Caco-2 (cell line): ENCODE results near the gene RAD51B. TPM values are rescaled to one million over a fixed set of nuclear protein-coding genes. Genes with fewer than 3 reads are reported as not detected.

Experiments used
- BruUV-seq: library from RNA; stranded (reverse); fragments of 400-500 nt; replicated peaks from 2 replicates; lab custom pipeline; 2021; lab: Mats Ljungman, UMichigan
- CTCF ChIA-PET: fragments of 300-600 bp; sonication (Branson Sonifier 250); formaldehyde crosslinking; loops from one replicate; lab custom pipeline; 2022; ENCODE audit warnings: antibody characterized with exemption; lab: Charles Lee
- POLR2A ChIA-PET: fragments of 300-600 bp; sonication (Branson Sonifier 250); formaldehyde crosslinking; loops from one replicate; lab custom pipeline; 2022; ENCODE audit warnings: antibody characterized with exemption; lab: Charles Lee
- DNase-seq, 2 experiments: peaks; one replicate each; pipeline versions ENCODE4 v3.0.0 to v3.0.0-alpha.2; 2020 to 2022
- H3K27me3 ChIP-seq: replicated peaks from 2 replicates; pipeline ENCODE4 v1.6.0; 2011; ENCODE audit warnings: low read length; ENCODE audit not compliant: control insufficient read depth, insufficient read depth
- H3K36me3 ChIP-seq: 2 replicates; pipeline ENCODE4 v1.5.1; 2011; ENCODE audit warnings: low read length; ENCODE audit not compliant: control insufficient read depth, insufficient read depth
- H3K4me1 ChIP-seq: fragments of 250-450 bp; sonication (Bioruptor Pico); 2 replicates; pipeline ENCODE4 v1.5.1; 2020; ENCODE audit warnings: mild to moderate bottlenecking
- H3K4me3 ChIP-seq: 2 replicates; pipeline ENCODE4 v1.5.1; 2011; ENCODE audit warnings: low read depth, mild to moderate bottlenecking, control low read depth, low read length
- H3K9me3 ChIP-seq: fragments of 250-450 bp; sonication (Bioruptor Pico); 2 replicates; pipeline ENCODE4 v1.5.1; 2020; ENCODE audit warnings: mild to moderate bottlenecking, moderate library complexity
- H3K27ac Mint-ChIP-seq: one replicate; pipeline ENCODE4 v1.8.0; 2022; ENCODE audit warnings: mixed read lengths; ENCODE audit not compliant: unreplicated experiment
- H3K27me3 Mint-ChIP-seq: one replicate; pipeline ENCODE4 v1.8.0; 2022; ENCODE audit warnings: mixed read lengths; ENCODE audit not compliant: insufficient read depth, unreplicated experiment
- H3K36me3 Mint-ChIP-seq: one replicate; pipeline ENCODE4 v1.8.0; 2022; ENCODE audit warnings: mild to moderate bottlenecking, mixed read lengths; ENCODE audit not compliant: insufficient read depth, unreplicated experiment
- H3K4me1 Mint-ChIP-seq: one replicate; pipeline ENCODE4 v1.8.0; 2022; ENCODE audit warnings: low read depth, mixed read lengths; ENCODE audit not compliant: unreplicated experiment
- H3K4me3 Mint-ChIP-seq: one replicate; pipeline ENCODE4 v1.8.0; 2022; ENCODE audit warnings: mild to moderate bottlenecking, moderate library complexity, mixed read lengths; ENCODE audit not compliant: unreplicated experiment
- H3K9me3 Mint-ChIP-seq: one replicate; pipeline ENCODE4 v1.8.0; 2022; ENCODE audit warnings: mixed read lengths; ENCODE audit not compliant: unreplicated experiment
- CTCF ChIP-seq, 2 experiments: fragments of 200-600 bp in 1 of 2; IDR thresholded peaks; 1 replicate in 1 of 2; 2 replicates in 1 of 2; pipeline versions ENCODE4 v1.5.1 to v1.8.0; 2011 to 2022; ENCODE audit warnings: antibody characterized with exemption in 1 of 2, control low read depth in 1 of 2, inconsistent platforms in 1 of 2, low read depth in 1 of 2, low read length in 1 of 2, mild to moderate bottlenecking in 1 of 2, moderate library complexity in 1 of 2; ENCODE audit not compliant: insufficient read depth in 1 of 2, severe bottlenecking in 1 of 2, unreplicated experiment in 1 of 2
- intact Hi-C: fragments of 100-400 bp; cut with micrococcal nuclease; formaldehyde crosslinking; loops from one replicate; pipeline ENCODE4 v1.10.0; 2022; ENCODE audit not compliant: unreplicated experiment
- total RNA-seq: library from RNA; stranded (reverse); gene quantifications from 2 replicates; pipeline ENCODE4 v1.2.3, GENCODE V29; 2022

RAD51B gene
- total RNA-seq, 1 experiment from 2014 or later, result 16.7 TPM

- no peak for TF ChIP-seq CTCF (IDR thresholded peaks at IDR 0.05; ENCODE audit: insufficient read depth in 1 of 2, low read depth in 1 of 2, low read length in 1 of 2, severe bottlenecking in 1 of 2, unreplicated experiment in 1 of 2)
- no peak overlapping the region for H3K4me3 ChIP-seq
- DNase-seq, result no peak
- no TSS peak for BruUV-seq
- H3K9me3 ChIP-seq, result no peaks in the 10 kb centered on the region
- H3K27me3 ChIP-seq, result no peaks in the 10 kb centered on the region
- POLR2A ChIA-PET, result no interaction called here
- CTCF ChIA-PET, result no interaction called here
- Mint-ChIP-seq H3K27me3 (no peaks in the 10 kb centered on the region), H3K36me3 (no peaks in the 10 kb centered on the region), H3K4me3 (no peak overlapping the region), H3K27ac (no peak overlapping the region), H3K4me1 (no peaks in the 10 kb centered on the region), H3K9me3 (peaks cover 12% of the 10 kb centered on the region)
- H3K36me3 ChIP-seq, result no peaks in the 10 kb centered on the region
- intact Hi-C loops, result no loop called here
- no peaks in the 10 kb centered on the region for H3K4me1 ChIP-seq
Observed at GRCh38 chr14:68439676-68440075, 620.1 kb downstream of the RAD51B start.

DNA sequence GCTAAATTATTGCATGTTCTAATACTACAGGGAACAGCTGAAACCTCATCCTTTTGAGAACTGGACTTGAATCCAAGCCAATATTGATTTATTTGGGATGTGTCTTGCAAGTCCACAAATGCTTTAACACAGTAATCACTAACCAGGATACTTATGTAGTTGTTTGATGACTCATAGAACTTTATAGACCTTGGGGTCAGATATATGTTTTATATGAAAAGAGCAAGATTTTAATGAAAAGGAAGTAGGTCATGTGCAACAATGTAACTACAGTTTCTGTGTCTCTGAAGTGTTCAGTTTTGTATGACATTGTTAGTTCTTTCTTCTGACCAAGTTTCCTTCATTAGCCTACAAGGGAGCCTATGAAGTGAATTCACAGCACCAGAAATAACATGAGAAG is 621.2 kb downstream of the RAD51B start:
- Mint-ChIP-seq H3K4me1 (no peaks in the 10 kb centered on the region), H3K4me3 (no peak overlapping the region), H3K27ac (no peak overlapping the region), H3K27me3 (no peaks in the 10 kb centered on the region), H3K36me3 (no peaks in the 10 kb centered on the region), H3K9me3 (peaks cover 12% of the 10 kb centered on the region)
- H3K4me3 ChIP-seq, result no peak overlapping the region
- H3K9me3 ChIP-seq, result no peaks in the 10 kb centered on the region
- TF ChIP-seq CTCF (IDR thresholded peaks at IDR 0.05; ENCODE audit: insufficient read depth in 1 of 2, low read depth in 1 of 2, low read length in 1 of 2, severe bottlenecking in 1 of 2, unreplicated experiment in 1 of 2), result no peak
- no peaks in the 10 kb centered on the region for H3K4me1 ChIP-seq
- intact Hi-C loops, result no loop called here
- DNase-seq, result no peak
- CTCF ChIA-PET, result no interaction called here
- no peaks in the 10 kb centered on the region for H3K36me3 ChIP-seq
- H3K27me3 ChIP-seq, result no peaks in the 10 kb centered on the region
- BruUV-seq, result no TSS peak
- POLR2A ChIA-PET, result no interaction called here

DNA sequence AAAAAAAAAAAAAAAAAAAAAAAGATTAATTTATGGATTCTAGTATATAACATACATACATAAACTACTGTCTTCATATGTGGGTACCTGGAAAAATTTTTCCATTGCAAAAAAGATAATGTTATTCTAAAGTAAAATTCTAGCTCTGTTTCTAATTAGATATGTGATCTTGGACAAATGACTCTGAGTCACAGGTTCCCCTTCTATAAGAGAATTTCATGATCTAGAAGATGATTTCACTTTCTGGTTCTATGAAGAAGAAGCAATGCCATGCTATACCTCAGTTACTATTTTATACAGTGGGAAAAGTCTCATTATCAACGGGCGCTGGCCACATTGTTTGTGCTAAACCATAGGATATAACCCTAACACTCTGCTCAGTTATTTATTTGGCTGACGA is 622.0 kb downstream of the RAD51B start:
- Mint-ChIP-seq H3K27me3 (no peaks in the 10 kb centered on the region), H3K4me3 (no peak overlapping the region), H3K9me3 (peaks cover 12% of the 10 kb centered on the region), H3K4me1 (no peaks in the 10 kb centered on the region), H3K36me3 (no peaks in the 10 kb centered on the region), H3K27ac (no peak overlapping the region)
- ChIA-PET POLR2A (no interaction called here), CTCF (no interaction called here)
- H3K9me3 ChIP-seq, result no peaks in the 10 kb centered on the region
- no peaks in the 10 kb centered on the region; the same call in 1 of the 2 replicates for H3K36me3 ChIP-seq
- intact Hi-C loops, result no loop called here
- H3K27me3 ChIP-seq, result no peaks in the 10 kb centered on the region
- TF ChIP-seq CTCF (IDR thresholded peaks at IDR 0.05; ENCODE audit: insufficient read depth in 1 of 2, low read depth in 1 of 2, low read length in 1 of 2, severe bottlenecking in 1 of 2, unreplicated experiment in 1 of 2), result no peak
- H3K4me3 ChIP-seq, result no peak overlapping the region
- no peak for DNase-seq
- no TSS peak for BruUV-seq
- no peaks in the 10 kb centered on the region for H3K4me1 ChIP-seq
